Activated CD8-positive, alpha-beta memory T cell treated with anti-CD3 and anti-CD28 coated beads for 24 hours (primary cell): ENCODE measurements around the gene TXN2.
"Not testable (repeated sequence)": the region's sequence is repeated elsewhere in the genome, so short reads cannot be mapped to it uniquely, and the experiment has no call there.

Experiments
- DNase-seq: peaks from one replicate; pipeline ENCODE4 v3.0.0-alpha.2; 2020

Gene TXN2

DNA sequence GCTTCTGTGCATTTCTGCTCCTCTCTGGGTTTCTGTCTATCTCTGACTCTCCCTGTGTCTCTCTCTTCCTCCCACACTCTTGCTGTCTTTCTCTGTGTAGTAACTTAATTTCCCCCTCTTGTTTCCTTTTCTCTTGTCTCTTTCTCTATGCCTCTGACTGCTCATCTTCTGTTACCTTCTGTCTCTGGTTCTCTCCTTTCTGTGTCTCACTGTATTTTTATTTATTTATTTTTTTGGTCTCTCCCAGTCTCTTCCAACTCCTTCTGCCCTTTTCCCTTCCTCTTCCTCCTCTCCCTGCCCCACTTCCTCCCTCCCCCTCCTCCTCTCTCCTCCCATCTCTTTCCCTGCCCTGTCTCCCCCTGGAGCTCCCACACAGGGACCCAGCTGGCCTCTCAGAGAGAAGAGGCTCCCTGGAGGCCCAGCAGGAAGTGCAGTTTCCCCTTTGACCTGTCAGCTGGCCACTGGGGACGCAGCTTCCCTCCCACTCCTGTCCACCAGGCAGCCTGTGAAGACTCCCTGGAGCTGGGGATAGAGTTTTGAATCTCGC, 55.4 kb downstream of the TXN2 start:
- no peak for DNase-seq

DNA sequence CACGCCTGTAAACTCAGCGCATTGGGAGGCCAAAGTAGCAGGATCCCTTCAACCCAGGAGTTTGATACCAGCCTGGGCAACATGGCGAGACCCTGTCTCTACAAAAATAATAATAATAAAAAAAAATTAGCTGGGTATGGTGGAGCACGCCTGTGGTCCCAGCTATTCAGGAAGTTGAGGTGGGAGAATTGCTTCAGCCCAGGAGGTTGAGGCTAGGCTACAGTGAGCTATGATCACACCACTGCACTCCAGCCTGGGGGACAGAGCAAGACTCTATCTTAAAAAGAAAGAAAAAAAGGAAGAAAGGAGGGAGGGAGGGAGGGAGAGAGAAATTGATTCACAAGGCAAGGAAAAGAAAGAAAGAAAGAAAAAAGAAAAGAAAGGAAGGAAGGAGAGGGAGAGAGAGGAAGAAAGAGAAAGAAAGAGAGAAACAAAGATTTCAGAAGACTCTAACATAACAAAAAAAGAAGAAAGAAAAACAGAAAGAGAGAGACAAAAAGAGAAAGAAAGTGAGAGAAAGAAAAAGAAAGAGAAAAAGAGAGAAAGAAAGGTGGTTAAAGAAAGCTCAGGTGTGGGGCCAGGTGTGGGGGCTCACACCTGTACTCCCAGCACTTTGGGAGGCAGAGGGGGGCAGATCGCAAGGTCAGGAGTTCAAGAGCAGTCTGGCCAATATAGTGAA, 56.4 kb downstream of the TXN2 start:
- no peak for DNase-seq

DNA sequence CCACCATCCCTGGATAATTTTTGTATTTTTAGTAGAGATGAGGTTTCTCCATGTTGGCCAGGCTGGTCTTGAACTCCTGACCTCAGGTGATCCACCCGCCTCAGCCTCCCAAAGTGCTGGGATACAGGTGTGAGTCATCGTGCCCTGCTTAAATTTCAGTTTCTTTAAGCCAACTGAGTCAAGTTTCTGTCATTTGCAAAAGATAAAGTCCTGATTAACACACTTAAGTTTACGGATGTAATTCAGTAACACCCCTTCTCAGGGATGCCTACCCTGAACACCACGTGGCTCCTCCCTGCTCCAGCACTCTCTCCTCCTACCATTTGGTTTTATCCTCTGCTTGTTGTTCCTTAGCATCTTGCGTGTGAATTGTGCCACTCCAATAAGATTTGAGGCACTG, 57.0 kb downstream of the TXN2 start:
- not testable (repeated sequence) for DNase-seq

DNA sequence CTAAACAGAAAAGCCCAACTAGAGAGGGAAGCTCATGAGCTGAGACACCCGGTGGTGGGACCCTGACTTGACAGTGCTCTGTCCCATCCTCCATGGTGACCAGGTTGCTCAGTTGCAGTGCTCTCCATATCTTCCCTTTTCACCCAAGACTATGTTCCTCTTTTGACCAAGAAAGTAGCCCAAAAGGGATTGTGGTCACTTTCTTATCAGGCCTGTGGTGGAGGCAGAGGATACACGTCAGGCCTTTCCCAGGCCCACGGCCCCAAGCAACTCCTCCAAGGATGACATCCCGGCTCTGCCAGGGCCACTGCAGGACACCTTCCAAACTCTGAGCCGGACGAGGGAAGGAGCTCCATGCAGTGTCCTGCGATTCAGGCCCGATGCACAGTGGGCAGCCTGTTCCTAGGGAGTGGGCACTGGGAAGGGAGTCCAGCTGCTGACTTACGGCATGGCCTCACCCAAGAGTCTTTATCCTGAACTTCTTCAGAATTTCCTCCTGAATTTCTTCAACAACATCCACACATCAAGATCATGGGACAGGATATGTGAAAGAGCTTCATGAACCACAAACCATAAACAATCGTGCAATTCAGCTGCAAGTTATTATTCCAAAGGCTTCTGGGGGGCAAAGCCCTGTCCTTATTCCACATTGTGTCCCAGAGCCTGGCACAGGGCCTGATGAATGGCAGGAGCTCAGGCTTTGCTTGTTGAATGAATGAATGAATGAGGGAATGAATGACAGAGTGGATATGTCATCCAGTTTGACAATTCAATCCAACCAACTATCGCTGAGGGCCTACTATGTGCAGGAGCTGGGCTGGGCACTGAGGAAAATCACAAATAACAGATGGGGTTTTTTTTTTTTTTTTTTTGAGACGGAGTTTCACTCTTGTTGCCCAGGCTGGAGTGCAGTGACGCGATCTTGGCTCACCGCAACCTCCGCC, 57.7 kb downstream of the TXN2 start:
- no peak for DNase-seq

DNA sequence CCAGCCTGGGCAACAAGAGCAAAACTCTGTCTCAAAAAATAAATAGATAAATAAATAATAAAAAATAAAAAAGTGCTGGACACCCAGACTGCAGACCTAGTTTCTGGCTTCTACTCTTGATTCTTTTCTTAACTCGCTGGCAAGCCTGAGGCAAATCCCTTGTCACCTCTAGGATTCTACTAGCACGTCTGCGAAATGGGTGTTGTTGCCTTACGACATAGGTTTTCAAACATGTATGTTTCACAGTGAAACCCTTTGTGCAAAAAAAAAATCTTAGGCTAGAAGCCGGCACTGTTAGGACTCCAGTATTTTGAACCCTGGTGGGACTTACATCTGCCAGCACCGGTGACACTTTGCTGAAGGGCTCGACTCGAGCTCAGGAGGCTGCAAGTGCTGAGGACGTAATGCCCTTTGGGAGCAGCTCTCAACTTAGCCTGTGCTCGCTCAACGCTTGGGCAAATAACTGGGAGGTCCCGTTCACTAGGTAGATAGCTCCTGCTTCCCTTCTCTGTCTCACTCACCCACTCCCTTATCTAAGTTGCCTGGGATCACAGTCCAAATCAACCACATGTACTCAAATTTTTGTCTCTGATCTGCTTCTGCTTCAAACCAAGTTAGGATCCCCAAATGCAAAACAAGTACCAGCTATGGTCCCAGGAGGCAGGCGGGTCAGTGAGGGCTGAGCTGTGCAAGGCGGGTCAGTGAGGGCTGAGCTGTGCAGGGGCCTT, 59.0 kb downstream of the TXN2 start:
- no peak for DNase-seq

DNA sequence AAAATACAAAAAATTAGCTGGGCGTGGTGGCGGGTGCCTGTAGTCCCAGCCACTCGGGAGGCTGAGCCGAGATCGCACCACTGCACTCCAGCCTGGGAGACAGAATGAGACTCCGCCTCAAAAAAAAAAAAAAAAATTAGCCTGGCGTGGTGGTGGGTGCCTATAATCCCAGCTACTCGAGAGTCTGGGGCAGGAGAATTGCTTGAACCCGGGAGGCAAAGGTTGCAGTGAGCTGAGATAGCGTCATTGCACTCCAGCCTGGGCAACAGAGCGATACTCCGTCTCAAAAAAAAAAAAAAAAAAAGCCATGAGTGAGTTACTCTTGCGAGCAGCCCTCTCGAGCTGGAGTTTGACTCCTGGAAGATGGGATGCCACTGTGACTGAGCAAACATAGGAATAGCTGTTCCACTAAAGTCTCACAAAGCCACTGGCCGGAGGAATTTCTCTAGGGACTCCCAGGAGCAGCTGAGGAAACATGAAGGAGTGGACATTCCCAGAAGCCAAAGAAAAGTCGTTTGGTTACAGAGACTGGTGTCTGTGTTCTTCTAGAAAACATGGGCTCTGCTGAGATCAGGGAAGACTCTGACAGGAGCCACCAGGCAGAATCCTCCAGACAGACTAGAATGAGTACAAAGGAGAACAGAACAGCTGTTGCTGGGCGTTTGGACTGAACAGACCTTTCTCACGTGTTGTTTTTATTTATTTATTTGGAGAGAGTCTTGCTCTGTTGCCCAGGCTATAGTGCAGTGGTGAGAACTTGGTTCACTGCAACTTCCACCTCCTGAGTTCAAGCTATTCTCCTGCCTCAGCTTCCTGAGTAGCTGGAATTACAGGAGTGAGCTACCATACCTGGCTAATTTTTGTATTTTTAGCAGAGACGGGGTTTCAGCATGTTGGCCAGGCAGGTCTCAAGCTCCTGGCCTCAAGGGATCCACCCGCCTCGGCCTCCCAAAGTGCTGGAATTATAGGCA, 61.2 kb downstream of the TXN2 start:
- DNase-seq = no peak

DNA sequence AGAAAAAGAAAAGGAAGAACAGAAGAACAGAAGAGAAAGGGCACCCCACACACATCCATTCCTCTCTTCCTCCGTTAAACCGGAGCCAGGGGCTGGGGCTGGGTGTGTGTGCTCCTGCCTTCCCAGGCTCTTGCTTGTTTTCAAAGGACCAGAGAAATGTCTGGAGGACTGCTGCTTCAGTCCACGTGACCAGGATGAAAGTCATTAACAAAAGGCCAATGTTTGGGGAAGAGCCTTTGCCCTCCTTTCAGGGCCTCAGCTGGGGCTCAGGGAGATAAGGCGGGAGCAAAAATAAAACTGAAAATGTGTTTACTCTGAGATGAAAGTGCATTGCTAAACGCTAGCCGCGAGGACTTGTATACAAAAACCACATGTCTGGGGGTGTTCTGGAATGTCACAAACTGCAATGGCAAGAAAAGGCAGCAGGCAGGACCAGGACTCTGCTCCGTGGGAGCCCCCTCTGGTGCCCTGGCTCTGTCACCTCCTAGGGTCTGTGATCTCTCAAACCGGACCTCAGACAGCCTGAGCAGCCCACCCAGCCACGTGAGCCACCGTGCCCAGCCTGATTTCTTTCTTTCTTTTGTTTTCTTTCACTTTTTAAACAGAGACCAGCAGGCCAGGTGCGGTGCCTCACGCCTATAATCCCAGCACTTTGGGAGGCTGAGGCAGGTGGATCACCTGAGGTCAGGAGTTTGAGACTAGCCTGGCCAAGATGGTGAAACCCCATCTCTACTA, 62.1 kb downstream of the TXN2 start:
- no peak for DNase-seq

DNA sequence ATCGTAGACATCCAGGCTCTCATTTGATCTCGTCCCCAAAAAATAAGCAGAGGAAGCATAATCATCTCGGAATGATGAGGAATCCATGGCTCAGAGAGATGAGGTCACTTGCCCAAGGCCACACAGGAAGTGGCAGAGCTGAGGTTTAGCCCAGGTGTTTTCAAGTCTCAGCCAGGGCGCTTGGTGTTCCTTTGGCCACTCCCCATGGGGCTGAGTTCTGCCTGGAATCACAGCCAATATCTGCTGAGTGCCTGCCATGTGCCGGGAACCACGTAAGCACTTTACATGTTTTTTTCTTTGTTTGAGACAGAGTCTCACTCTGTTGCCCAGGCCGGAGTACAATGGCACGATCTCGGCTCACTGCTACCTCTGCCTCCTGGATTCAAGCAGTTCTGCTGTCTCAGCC, 64.2 kb downstream of the TXN2 start:
- DNase-seq = no peak
